Retina (tissue), 1 donor: ENCODE data around the gene CRYBB1.

Experiments used
- DNase-seq: peaks from one replicate; pipeline ENCODE4 v3.0.0-alpha.2; 2016

Gene CRYBB1

DNA sequence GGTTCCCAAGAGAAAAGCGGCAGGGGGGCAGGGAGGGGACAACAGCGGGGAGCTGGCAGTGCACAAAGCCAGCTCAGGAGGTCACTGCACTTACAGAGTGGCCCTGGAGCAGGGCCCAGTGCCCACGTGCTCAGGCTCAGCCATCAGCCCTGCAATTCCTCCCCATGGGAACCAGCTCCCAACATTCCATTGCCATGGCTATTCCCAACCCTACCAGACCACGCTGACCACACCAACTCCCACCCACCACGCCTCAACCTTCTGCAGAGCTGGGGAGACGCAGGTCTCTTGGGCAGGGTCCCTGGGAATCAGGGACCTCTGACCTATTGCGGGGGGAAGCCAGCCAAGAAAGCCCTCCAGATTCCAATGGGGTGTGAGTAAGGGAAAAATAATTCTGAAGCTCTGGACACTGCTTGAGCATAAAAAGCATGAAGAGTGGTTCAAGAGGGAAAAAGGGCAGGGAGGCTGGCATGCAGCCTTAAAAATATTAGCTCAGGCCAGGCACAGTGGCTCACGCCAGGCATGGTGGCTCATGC, 67.3 kb downstream of the CRYBB1 start:
- peak; percentile 8 for DNase-seq

DNA sequence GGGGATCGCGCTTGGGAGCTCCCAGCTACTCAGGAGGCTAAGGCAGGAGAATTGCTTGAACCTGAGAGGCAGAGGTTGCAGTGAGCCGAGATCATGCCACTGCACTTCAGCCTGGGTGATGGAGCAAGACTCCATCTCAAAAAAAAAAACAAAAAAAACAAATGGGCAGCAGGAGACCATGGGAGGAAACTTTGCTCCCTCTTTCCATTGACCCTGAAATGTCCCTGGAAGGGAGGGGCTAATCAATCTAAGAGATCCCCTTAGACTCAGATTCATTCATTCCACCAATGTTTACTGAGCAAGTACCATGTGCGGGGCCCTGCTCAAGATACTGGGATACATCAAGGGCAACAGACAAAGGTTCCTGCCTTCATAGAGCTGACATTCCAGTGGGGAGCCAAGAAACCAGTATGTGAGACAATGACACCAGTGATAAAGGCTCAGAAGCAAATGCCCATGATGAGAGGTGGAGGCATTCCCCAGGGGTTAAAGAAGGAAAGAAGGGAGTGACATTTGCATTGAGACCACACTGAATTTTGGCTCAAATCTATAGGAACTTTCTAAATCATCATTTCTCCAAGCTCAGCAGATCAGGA, 67.8 kb downstream of the CRYBB1 start:
- DNase-seq: no peak
